A549 (cell line): ENCODE measurements around the gene UST. TPM values are rescaled to one million over a fixed set of nuclear protein-coding genes. Genes with fewer than 3 reads are reported as not detected.

Experiments used
- ATAC-seq, 2 experiments: fragments of 200-7000 bp in 1 of 2; fragments of >200 bp in 1 of 2; cut with Nextera tagmentation in 1 of 2; cut with Tn5 transposase in 1 of 2; 3 replicates each; pipeline versions ENCODE4 v1.8.0 to v1.9.1; 2018 to 2020; ENCODE audit warnings: mild to moderate bottlenecking in 1 of 2, moderate library complexity in 1 of 2
- CTCF ChIA-PET: fragments of 300-600 bp; sonication (Branson Sonifier 250); formaldehyde crosslinking; extraction: SDS; loops from one replicate; lab custom pipeline; 2021; ENCODE audit warnings: antibody characterized with exemption, inconsistent platforms; lab: Yijun Ruan, JAX
- POLR2A ChIA-PET: fragments of 350-600 bp; formaldehyde crosslinking; extraction: SDS; loops from one replicate; lab custom pipeline; 2021; ENCODE audit warnings: antibody characterized with exemption, inconsistent platforms; lab: Yijun Ruan, JAX
- DNase-seq, 2 experiments: peaks; one replicate each; pipeline versions ENCODE4 v3.0.0 to v3.0.0-alpha.2; 2011 to 2016; ENCODE audit warnings: low read depth in 1 of 2, low spot score in 1 of 2
- FAIRE-seq: peaks from 2 replicates; lab custom pipeline; 2011; peaks lifted over from hg19 to GRCh38; lab: Jason Lieb, UNC
- H3K27ac ChIP-seq, 2 experiments: fragments of >200 bp; sonication (Bioruptor Twin); formaldehyde crosslinking; 3 replicates each; pipeline ENCODE4 v1.5.1; 2016 to 2017
- H3K4me1 ChIP-seq: fragments of >200 bp; sonication (Bioruptor Twin); formaldehyde crosslinking; 3 replicates; pipeline ENCODE4 v1.6.1; 2016
- H3K4me2 ChIP-seq: fragments of >200 bp; sonication (Bioruptor Twin); formaldehyde crosslinking; 3 replicates; pipeline ENCODE4 v1.6.1; 2016
- H3K4me3 ChIP-seq: fragments of >200 bp; sonication (Bioruptor Twin); formaldehyde crosslinking; 3 replicates; pipeline ENCODE4 v1.5.1; 2016
- H3K9me3 ChIP-seq: fragments of >200 bp; sonication (Bioruptor Twin); formaldehyde crosslinking; 3 replicates; pipeline ENCODE4 v1.6.1; 2016
- CEBPB ChIP-seq, 2 experiments: fragments of >200 bp in 1 of 2; sonication (Bioruptor Twin) in 1 of 2; formaldehyde crosslinking in 1 of 2; IDR thresholded peaks; 2 replicates each; pipeline ENCODE4 v1.6.1; 2012 to 2016
- CHD4 ChIP-seq: fragments of 200-600 bp; sonication (generic); IDR thresholded peaks from 2 replicates; pipeline ENCODE4 v1.6.1; 2016; ENCODE audit warnings: antibody characterized with exemption, mild to moderate bottlenecking, borderline replicate concordance
- ELK1 ChIP-seq: fragments of 150-350 bp; IDR thresholded peaks from 2 replicates; pipeline ENCODE4 v1.6.1; 2014; ENCODE audit warnings: low read depth, mild to moderate bottlenecking, low read length
- ESRRA ChIP-seq: fragments of 150-350 bp; IDR thresholded peaks from 2 replicates; pipeline ENCODE4 v1.6.1; 2014; ENCODE audit warnings: mild to moderate bottlenecking, low read length, borderline replicate concordance
- HDAC2 ChIP-seq: fragments of 200-600 bp; sonication (generic); IDR thresholded peaks from 2 replicates; pipeline ENCODE4 v1.6.1; 2016
- HES2 ChIP-seq: fragments of >200 bp; sonication (Bioruptor Twin); formaldehyde crosslinking; IDR thresholded peaks from 2 replicates; pipeline ENCODE4 v1.6.1; 2016
- HOXA7 ChIP-seq: fragments of 250-450 bp; sonication (Bioruptor Pico); IDR thresholded peaks from 2 replicates; pipeline ENCODE4 v1.5.0; 2020; ENCODE audit warnings: mild to moderate bottlenecking, moderate library complexity
- HOXB13 ChIP-seq: fragments of 250-450 bp; sonication (Bioruptor Pico); IDR thresholded peaks from 2 replicates; pipeline ENCODE4 v1.5.0; 2020; ENCODE audit warnings: low read depth, mild to moderate bottlenecking, moderate library complexity
- JUN ChIP-seq, 2 experiments: fragments of >200 bp; sonication (Bioruptor Twin); formaldehyde crosslinking; IDR thresholded peaks; 2 replicates in 1 of 2; 3 replicates in 1 of 2; pipeline ENCODE4 v1.6.1; 2016 to 2017
- KDM5A ChIP-seq: fragments of 200-600 bp; sonication (generic); IDR thresholded peaks from 2 replicates; pipeline ENCODE4 v1.6.1; 2016; ENCODE audit warnings: antibody characterized with exemption, mild to moderate bottlenecking
- MAFK ChIP-seq: fragments of 450-650 bp; IDR thresholded peaks from 2 replicates; pipeline ENCODE4 v1.6.1; 2014; ENCODE audit not compliant: partially characterized antibody
- MAX ChIP-seq: IDR thresholded peaks from 2 replicates; pipeline ENCODE4 v1.6.1; 2012
- MYC ChIP-seq: IDR thresholded peaks from 2 replicates; pipeline ENCODE4 v1.6.1; 2012; ENCODE audit warnings: mild to moderate bottlenecking, inconsistent platforms, low read length, improper control_type of control experiment, borderline replicate concordance
- NFE2L2 ChIP-seq: fragments of 150-350 bp; conservative IDR thresholded peaks from 2 replicates; pipeline ENCODE4 v1.6.1; 2014; ENCODE audit warnings: low read length
- NPAS2 ChIP-seq: fragments of 250-450 bp; sonication (Bioruptor Pico); IDR thresholded peaks from 2 replicates; pipeline ENCODE4 v1.8.0; 2022; ENCODE audit warnings: mild to moderate bottlenecking, moderate library complexity, borderline replicate concordance
- POLR2A ChIP-seq: IDR thresholded peaks from 2 replicates; pipeline ENCODE4 v1.6.1; 2012; ENCODE audit warnings: mild to moderate bottlenecking, low read length
- SREBF2 ChIP-seq: fragments of 450-650 bp; IDR thresholded peaks from 2 replicates; pipeline ENCODE4 v1.6.1; 2014; ENCODE audit warnings: mild to moderate bottlenecking, moderate library complexity
- TFCP2L1 ChIP-seq: fragments of 250-450 bp; sonication (Bioruptor Pico); IDR thresholded peaks from 2 replicates; pipeline ENCODE4 v1.5.0; 2021; ENCODE audit warnings: mild to moderate bottlenecking
- ZNF302 ChIP-seq: fragments of 250-450 bp; sonication (Bioruptor Pico); IDR thresholded peaks from 2 replicates; pipeline ENCODE4 v1.9.0; 2021; ENCODE audit warnings: inconsistent platforms, mild to moderate bottlenecking, moderate library complexity
- WGBS: methylation state at CpG from one replicate; pipeline ENCODE4 v1.1.6; 2017; ENCODE audit errors: missing lambda C conversion rate; 5-methylcytosine and 5-hydroxymethylcytosine counted together
- polyA plus RNA-seq, 4 experiments: library from polyadenylated mRNA; depleted of rRNA in 3 of 4; stranded (reverse); fragments of >200 nt; fragmentation: RNase III in 1 of 4; extraction: RNeasy Plus Mini Kit Qiagen cat#74134 plus additional on column Dnase treatment in 1 of 4; gene quantifications; 2 replicates in 3 of 4; 3 replicates in 1 of 4; pipeline ENCODE4 v1.2.3, GENCODE V29; 2011 to 2017
- TF ChIP-seq, protein P1 (sequence below): fragments of 250-450 bp; sonication (Bioruptor Pico); IDR thresholded peaks from 2 replicates; pipeline ENCODE4 v1.5.0; 2020; ENCODE audit warnings: low read depth, mild to moderate bottlenecking, moderate library complexity

UST gene
- polyA plus RNA-seq, 2 of the 4 experiments (the other 2 are of a cell fraction) = 0.54 to 1.7 TPM

- no peak overlapping the region for H3K4me2 ChIP-seq
- ChIA-PET POLR2A (no interaction called here), CTCF (no interaction called here)
- H3K4me1 ChIP-seq = no peaks in the 10 kb centered on the region
- H3K4me3 ChIP-seq = no peak overlapping the region
- H3K9me3 ChIP-seq = no peaks in the 10 kb centered on the region
- H3K27ac ChIP-seq = no peak overlapping the region
- no peak for FAIRE-seq
- no peak for TF ChIP-seq NFE2L2
- TF ChIP-seq JUN (IDR thresholded peaks at IDR 0.05) = no peak
- no peak for TF ChIP-seq KDM5A
- TF ChIP-seq HDAC2 = no peak
- TF ChIP-seq, protein P1, sequence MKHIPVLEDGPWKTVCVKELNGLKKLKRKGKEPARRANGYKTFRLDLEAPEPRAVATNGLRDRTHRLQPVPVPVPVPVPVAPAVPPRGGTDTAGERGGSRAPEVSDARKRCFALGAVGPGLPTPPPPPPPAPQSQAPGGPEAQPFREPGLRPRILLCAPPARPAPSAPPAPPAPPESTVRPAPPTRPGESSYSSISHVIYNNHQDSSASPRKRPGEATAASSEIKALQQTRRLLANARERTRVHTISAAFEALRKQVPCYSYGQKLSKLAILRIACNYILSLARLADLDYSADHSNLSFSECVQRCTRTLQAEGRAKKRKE (CRISPR knock-in tag) = no peak
- TF ChIP-seq HOXA7 (CRISPR knock-in tag) = no peak
- TF ChIP-seq MYC = no peak
- no peak for TF ChIP-seq ESRRA
- no peak for TF ChIP-seq CEBPB (IDR thresholded peaks at IDR 0.05)
- no peak for TF ChIP-seq SREBF2
- TF ChIP-seq HOXB13 (CRISPR knock-in tag) = no peak
- TF ChIP-seq MAX = no peak
- WGBS = 60% methylated on average over 3 of the region's 3 CpGs
- no peak for ATAC-seq
- no peak for DNase-seq
Measured at GRCh38 chr6:148890096-148890495, 143.3 kb downstream of the UST start.

GRCh38 chr6:148890652-148891404, 144.0 kb downstream of the UST start:
- CTCF ChIA-PET = no interaction called here
- 57% methylated on average over 13 of the region's 13 CpGs for WGBS
- POLR2A ChIA-PET = no interaction called here

GRCh38 chr6:148891405-148891783, 144.6 kb downstream of the UST start:
- POLR2A ChIA-PET = no interaction called here
- ATAC-seq = no peak
- FAIRE-seq = no peak

More at GRCh38 chr6:148890652-148891404, 144.0 kb downstream of the UST start:
- FAIRE-seq = no peak
- TF ChIP-seq HES2 = no peak
- H3K9me3 ChIP-seq = no peaks in the 10 kb centered on the region
- no peak overlapping the region for H3K27ac ChIP-seq
- no peak for DNase-seq
- no peak overlapping the region for H3K4me3 ChIP-seq
- H3K4me1 ChIP-seq = no peaks in the 10 kb centered on the region
- no peak overlapping the region for H3K4me2 ChIP-seq
- ATAC-seq = no peak

GRCh38 chr6:148892247-148892646, 145.4 kb downstream of the UST start:
- DNase-seq (no peak), ATAC-seq (no peak), FAIRE-seq (no peak)
- H3K4me2 ChIP-seq = no peak overlapping the region
- H3K27ac ChIP-seq = no peak overlapping the region
- CTCF ChIA-PET = no interaction called here
- TF ChIP-seq CHD4 (no peak), MAFK (no peak), CEBPB (IDR thresholded peaks at IDR 0.05) (0 out of 4 replicates have a peak, but pooled peaks of 1 of the 2 experiments have one; percentile 10), ZNF302 (no peak), TFCP2L1 (CRISPR knock-in tag) (no peak), POLR2A (no peak), ELK1 (no peak)
- no peak overlapping the region for H3K4me3 ChIP-seq
- POLR2A ChIA-PET = no interaction called here
- no peaks in the 10 kb centered on the region for H3K4me1 ChIP-seq
- H3K9me3 ChIP-seq = no peaks in the 10 kb centered on the region

More at GRCh38 chr6:148891405-148891783, 144.6 kb downstream of the UST start:
- no peak overlapping the region for H3K4me3 ChIP-seq
- H3K4me1 ChIP-seq = no peaks in the 10 kb centered on the region
- TF ChIP-seq NFE2L2 = no peak
- no peak for TF ChIP-seq NPAS2 (CRISPR knock-in tag)
- no peak for TF ChIP-seq HOXA7 (CRISPR knock-in tag)
- CTCF ChIA-PET = no interaction called here
- H3K9me3 ChIP-seq = no peaks in the 10 kb centered on the region
- no peak for DNase-seq
- 63% methylated on average over 1 of the region's 1 CpG for WGBS
- no peak overlapping the region for H3K27ac ChIP-seq
- H3K4me2 ChIP-seq = no peak overlapping the region
